ENCODE data around the gene PHACTR2. TPM values are rescaled to one million over a fixed set of nuclear protein-coding genes. Genes with fewer than 3 reads are reported as not detected.
"Not testable (repeated sequence)": the region's sequence is repeated elsewhere in the genome, so short reads cannot be mapped to it uniquely, and the experiment has no call there.

PHACTR2 gene
- polyA plus RNA-seq, 1 experiment, result 38.0 TPM

DNA sequence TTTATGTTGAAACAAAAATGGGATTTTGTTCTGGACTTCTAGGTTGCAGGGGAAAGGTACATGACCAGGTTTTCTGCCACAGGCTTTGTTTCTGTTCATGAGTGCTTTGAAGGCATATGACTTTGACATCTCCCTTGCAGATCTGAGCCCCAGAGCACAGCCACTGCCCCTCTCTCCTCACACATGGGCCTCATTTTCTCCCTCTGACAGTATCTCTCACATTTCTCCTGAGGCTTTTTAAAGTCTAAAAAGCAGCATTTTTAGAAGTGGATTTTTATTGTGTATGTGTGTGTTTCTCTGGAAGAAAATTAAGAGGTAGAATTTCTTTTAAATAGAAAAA is 115.5 kb downstream of the PHACTR2 start:
- TF ChIP-seq, protein P1, sequence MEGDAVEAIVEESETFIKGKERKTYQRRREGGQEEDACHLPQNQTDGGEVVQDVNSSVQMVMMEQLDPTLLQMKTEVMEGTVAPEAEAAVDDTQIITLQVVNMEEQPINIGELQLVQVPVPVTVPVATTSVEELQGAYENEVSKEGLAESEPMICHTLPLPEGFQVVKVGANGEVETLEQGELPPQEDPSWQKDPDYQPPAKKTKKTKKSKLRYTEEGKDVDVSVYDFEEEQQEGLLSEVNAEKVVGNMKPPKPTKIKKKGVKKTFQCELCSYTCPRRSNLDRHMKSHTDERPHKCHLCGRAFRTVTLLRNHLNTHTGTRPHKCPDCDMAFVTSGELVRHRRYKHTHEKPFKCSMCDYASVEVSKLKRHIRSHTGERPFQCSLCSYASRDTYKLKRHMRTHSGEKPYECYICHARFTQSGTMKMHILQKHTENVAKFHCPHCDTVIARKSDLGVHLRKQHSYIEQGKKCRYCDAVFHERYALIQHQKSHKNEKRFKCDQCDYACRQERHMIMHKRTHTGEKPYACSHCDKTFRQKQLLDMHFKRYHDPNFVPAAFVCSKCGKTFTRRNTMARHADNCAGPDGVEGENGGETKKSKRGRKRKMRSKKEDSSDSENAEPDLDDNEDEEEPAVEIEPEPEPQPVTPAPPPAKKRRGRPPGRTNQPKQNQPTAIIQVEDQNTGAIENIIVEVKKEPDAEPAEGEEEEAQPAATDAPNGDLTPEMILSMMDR (IDR thresholded peaks at IDR 0.05; ENCODE audit: low read depth, low read length), result no peak
- H3K9me3 ChIP-seq (ENCODE audit: control insufficient read depth, insufficient read depth, low read length), result peaks cover 5% of the 10 kb centered on the region; the same call in 1 of the 2 replicates
- H3K27ac ChIP-seq (ENCODE audit: low read depth, low read length), result no peak overlapping the region
- ChIA-PET CTCF (no interaction called here), POLR2A (no interaction called here)
- H3K27me3 ChIP-seq (ENCODE audit: control insufficient read depth, insufficient read depth, low read length), result no peaks in the 10 kb centered on the region
- no peak overlapping the region for H3K4me3 ChIP-seq (ENCODE audit: low read depth, low read length)
- DNase-seq (ENCODE audit: low read depth, low spot score), result no peak

DNA sequence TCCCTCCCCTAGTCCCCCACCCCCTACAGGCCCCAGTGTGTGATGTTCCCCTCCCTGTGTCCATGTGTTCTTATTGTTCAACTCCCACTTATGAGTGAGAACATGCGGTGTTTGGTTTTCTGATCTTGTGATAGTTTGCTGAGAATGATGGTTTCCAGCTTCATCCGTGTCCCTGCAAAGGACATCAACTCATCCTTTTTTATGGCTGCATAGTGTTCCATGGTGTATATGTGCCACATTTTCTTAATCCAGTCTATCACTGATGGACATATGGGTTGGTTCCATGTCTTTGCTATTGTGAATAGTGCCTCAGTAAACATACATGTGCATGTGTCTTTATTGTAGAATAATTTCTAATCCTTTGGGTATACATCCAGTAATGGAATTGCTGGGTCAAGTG is 118.8 kb downstream of the PHACTR2 start:
- H3K4me3 ChIP-seq (ENCODE audit: low read depth, low read length); H3K27me3 ChIP-seq (ENCODE audit: control insufficient read depth, insufficient read depth, low read length); CTCF ChIA-PET; H3K27ac ChIP-seq (ENCODE audit: low read depth, low read length); POLR2A ChIA-PET; H3K9me3 ChIP-seq (ENCODE audit: control insufficient read depth, insufficient read depth, low read length); DNase-seq (ENCODE audit: low read depth, low spot score): not testable (repeated sequence)

DNA sequence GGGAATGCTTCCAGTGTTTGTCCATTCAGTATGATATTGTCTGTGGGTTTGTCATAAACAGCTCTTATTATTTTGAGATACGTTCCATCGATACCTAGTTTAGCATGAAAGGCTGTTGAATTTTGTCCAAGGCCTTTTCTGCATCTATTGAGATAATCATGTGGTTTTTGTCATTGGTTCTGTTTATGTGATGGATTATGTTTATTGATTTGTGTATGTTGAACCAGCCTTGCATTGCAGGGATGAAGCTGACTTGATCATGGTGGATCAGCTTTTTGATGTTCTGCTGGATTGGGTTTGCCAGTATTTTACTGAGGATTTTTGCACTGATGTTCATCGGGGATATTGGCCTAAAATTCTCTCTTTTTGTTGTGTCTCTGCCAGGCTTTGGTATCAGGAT is 120.7 kb downstream of the PHACTR2 start:
- POLR2A ChIA-PET; H3K27ac ChIP-seq (ENCODE audit: low read depth, low read length); H3K4me3 ChIP-seq (ENCODE audit: low read depth, low read length); DNase-seq (ENCODE audit: low read depth, low spot score); H3K9me3 ChIP-seq (ENCODE audit: control insufficient read depth, insufficient read depth, low read length); CTCF ChIA-PET; H3K27me3 ChIP-seq (ENCODE audit: control insufficient read depth, insufficient read depth, low read length): not testable (repeated sequence)

DNA sequence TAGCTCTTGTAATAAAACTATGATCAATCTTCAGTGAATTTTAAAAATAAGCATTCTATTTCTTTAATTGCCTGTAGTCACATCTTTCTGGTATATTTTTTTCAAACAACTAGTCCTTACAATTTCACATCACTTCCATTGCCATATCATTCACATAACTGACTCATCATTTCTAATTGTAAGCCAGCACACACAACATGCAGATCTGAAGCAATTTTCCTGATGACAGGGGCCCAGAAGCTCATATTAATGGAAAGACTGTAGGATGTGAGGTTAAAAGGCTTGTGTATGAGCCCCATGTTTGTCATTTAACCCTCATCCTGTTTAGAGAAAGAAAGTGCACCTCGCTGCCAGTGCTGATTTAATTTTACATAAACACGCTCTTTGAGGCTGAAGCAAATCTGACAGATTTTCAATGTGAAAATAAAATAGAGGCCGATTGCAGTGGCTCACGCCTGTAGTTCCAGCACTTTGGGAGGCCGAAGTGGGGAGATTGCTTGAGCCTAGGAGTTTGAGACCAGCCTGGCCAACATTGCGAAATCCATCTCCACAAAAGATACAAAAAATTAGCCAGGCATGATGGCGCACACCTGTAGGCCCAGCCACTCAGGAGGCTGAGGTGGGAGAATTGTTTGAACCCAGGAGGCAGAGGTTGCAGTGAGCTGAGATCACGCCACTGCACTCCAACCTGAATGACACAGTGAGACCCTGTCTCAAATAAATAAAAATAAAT is 125.2 kb downstream of the PHACTR2 start:
- Histone ChIP-seq H3K4me3 (ENCODE audit: low read depth, low read length) (no peak overlapping the region), H3K27ac (ENCODE audit: low read depth, low read length) (no peak overlapping the region), H3K9me3 (ENCODE audit: control insufficient read depth, insufficient read depth, low read length) (no peaks in the 10 kb centered on the region), H3K27me3 (ENCODE audit: control insufficient read depth, insufficient read depth, low read length) (no peaks in the 10 kb centered on the region)
- peak; percentile 4 for DNase-seq (ENCODE audit: low read depth, low spot score)
- TF ChIP-seq, protein P1 (IDR thresholded peaks at IDR 0.05; ENCODE audit: low read depth, low read length), result no peak
- ChIA-PET CTCF (interaction anchor here (0.8 to 0.9 kb wide), 2 partner anchors 159 to 227 kb away, joined by 3 read pairs; no protein-coding TSS in a partner anchor), POLR2A (interaction anchor here (1.0 kb wide), 1 partner anchor 40 kb away, joined by 3 read pairs; the partner anchor contains the start of gene LTV1)

DNA sequence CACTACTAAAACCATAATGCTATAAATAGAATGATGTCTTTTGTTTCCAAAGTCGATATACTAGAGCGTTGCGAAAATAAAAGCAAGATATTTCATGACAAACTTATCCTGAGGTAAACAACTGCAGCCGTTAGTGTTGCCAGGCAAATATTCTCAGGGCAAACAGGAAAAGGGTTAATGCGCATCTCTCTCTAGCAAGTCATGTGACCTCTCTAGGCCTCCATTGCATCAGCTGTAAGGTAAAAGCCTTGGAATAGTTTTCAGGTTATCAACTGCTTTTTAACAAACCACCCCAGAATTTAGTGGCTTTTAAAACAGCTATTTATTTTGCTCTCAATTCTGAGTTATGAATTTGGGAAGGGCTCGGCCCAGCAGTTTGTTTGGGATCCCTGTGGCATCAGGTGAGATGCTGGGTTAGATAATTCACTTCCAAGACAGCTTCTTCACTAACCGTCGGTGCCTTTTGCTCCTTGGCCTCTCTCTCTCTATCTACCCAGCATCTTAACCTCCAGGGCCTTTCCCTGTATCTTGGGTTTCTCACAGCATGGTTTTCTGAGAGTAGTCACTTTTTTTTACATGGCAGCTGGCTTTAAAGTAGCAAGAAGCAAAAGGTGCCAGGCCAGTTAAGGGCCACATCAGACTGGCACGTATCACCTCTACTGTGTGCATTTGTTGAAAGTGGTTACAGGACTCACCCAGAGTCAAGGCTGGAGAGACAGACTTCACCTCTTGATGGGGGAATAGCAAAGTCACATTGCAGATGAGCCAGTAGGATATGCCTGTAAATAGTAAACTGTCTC is 126.2 kb downstream of the PHACTR2 start:
- TF ChIP-seq, protein P1 (IDR thresholded peaks at IDR 0.05; ENCODE audit: low read depth, low read length), result no peak

DNA sequence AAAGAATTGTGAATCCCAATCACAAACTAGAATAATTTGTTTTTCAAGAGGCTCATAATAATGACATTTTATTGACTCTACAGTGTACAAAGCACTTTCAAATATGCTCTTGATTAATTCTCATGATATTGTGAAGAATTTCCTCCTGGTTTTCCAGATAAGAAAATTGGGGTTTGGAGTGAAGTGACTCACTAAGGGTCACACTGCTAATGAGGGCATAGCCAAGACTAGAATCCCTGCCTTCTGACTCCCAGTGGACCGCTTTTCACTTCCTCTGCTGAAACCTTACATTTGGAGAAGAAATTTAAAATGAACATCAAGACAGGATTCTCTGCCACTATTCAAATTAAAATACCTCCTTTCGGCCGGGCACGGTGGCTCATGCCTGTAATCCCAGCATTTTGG is 127.1 kb downstream of the PHACTR2 start:
- H3K27ac ChIP-seq (ENCODE audit: low read depth, low read length), result no peak overlapping the region
- CTCF ChIA-PET, result no interaction called here
- H3K4me3 ChIP-seq (ENCODE audit: low read depth, low read length), result no peak overlapping the region
- POLR2A ChIA-PET, result no interaction called here
- TF ChIP-seq, protein P1 (IDR thresholded peaks at IDR 0.05; ENCODE audit: low read depth, low read length), result no peak
- no peaks in the 10 kb centered on the region for H3K27me3 ChIP-seq (ENCODE audit: control insufficient read depth, insufficient read depth, low read length)
- H3K9me3 ChIP-seq (ENCODE audit: control insufficient read depth, insufficient read depth, low read length), result no peaks in the 10 kb centered on the region
- no peak for DNase-seq (ENCODE audit: low read depth, low spot score)

More for the DNA sequence above, 126.2 kb downstream of the PHACTR2 start:
- POLR2A ChIA-PET, result no interaction called here
- Histone ChIP-seq H3K9me3 (ENCODE audit: control insufficient read depth, insufficient read depth, low read length) (no peaks in the 10 kb centered on the region), H3K27me3 (ENCODE audit: control insufficient read depth, insufficient read depth, low read length) (no peaks in the 10 kb centered on the region), H3K27ac (ENCODE audit: low read depth, low read length) (no peak overlapping the region), H3K4me3 (ENCODE audit: low read depth, low read length) (no peak overlapping the region)
- CTCF ChIA-PET, result no interaction called here
- no peak for DNase-seq (ENCODE audit: low read depth, low spot score)

Measured in AG04450 (cell line).